ENCODE data around the gene JAZF1. TPM values are rescaled to one million over a fixed set of nuclear protein-coding genes. Genes with fewer than 3 reads are reported as not detected.

The JAZF1 gene
- total and polyA plus RNA-seq, 10 of the 15 experiments (the other 5 are each of a cell fraction or from before 2014, with no cell fraction given) = 0.04 to 0.82 (median 0.15) TPM; not detected in 3

DNA sequence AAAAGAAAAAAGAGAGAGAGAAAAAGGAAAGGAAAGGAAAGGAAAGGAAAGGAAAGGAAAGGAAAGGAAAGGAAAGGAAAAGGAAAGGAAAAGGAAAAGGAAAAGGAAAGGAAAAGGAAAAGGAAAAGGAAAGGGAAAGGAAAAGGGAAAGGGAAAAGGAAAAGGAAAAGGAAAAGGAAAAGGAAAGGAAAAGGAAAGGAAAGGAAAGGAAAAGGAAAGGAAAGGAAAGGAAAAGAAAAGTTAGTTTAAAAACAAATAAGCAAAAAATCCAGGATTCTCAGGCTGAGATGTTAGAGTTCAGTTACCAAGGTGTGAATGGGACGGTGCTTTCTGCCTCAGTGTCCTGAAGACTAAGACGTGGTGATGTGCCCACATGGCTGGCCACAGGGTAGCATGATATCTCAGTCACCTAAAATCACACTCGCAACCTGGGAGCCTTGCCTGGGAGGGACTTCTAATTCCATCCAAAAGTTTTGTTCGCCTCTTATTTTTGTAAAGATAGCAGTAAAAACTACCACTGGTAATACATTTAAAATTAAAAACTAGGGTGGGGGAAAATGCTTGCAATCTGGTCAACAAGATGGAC is 70.1 kb downstream of the JAZF1 start:
- no TSS peak for BruUV-seq (replicated peaks)
- POLR2A ChIA-PET = no interaction called here
- SMC1A ChIA-PET (ENCODE audit: uncharacterized antibody, unreplicated experiment) = no interaction called here
- WGBS (ENCODE audit: insufficient coverage, insufficient replicate concordance, low lambda C conversion rate, missing lambda C conversion rate) = 31% methylated on average over 4 of the region's 4 CpGs
- intact Hi-C loops (cut with micrococcal nuclease; ENCODE audit: unreplicated experiment) (no loop called here), in situ Hi-C loops (cut with MboI) (no loop called here)
- DNase-seq (ENCODE audit: low read depth, low spot score) (no peak), ATAC-seq (no peak), FAIRE-seq (no peak)
- RAD21 ChIA-PET (ENCODE audit: unreplicated experiment) = no interaction called here
- CTCF ChIA-PET = no interaction called here
- H3K9ac ChIP-seq (ENCODE audit: control insufficient read depth, insufficient read depth, low read length) = no peak overlapping the region
- no peaks in the 10 kb centered on the region for H3K9me3 ChIP-seq (replicated peaks; ENCODE audit: control insufficient read depth, insufficient read depth, low read length)
- no peak overlapping the region for H2AFZ ChIP-seq (ENCODE audit: control insufficient read depth, low read depth, low read length)
- H4K20me1 ChIP-seq (ENCODE audit: control insufficient read depth, insufficient read depth) = no peaks in the 10 kb centered on the region
- no peak overlapping the region for H3K27ac ChIP-seq (ENCODE audit: control insufficient read depth, insufficient read depth)
- no peaks in the 10 kb centered on the region for H3K36me3 ChIP-seq (ENCODE audit: control insufficient read depth in 2 of 2, insufficient read depth in 2 of 2, low read length in 1 of 2)
- H3K79me2 ChIP-seq (ENCODE audit: control insufficient read depth, insufficient read depth, low read length) = no peaks in the 10 kb centered on the region
- H3K4me1 ChIP-seq (ENCODE audit: control insufficient read depth, insufficient read depth, low read length) = no peaks in the 10 kb centered on the region
- no peaks in the 10 kb centered on the region for H3K27me3 ChIP-seq (replicated peaks in 1 of 2; ENCODE audit: control insufficient read depth in 2 of 2, insufficient read depth in 2 of 2, low read length in 1 of 2)
- H3K4me2 ChIP-seq (ENCODE audit: control insufficient read depth, insufficient read depth) = no peak overlapping the region
- TF ChIP-seq ZNF207 (IDR thresholded peaks at IDR 0.05; ENCODE audit: borderline replicate concordance) (no peak), MEF2B (IDR thresholded peaks at IDR 0.05; ENCODE audit: partially characterized antibody, poor library complexity, severe bottlenecking) (no peak), CEBPB (IDR thresholded peaks at IDR 0.05; ENCODE audit: borderline replicate concordance in 1 of 2, low read depth in 2 of 2, low read length in 2 of 2) (no peak), MYB (IDR thresholded peaks at IDR 0.05; ENCODE audit: borderline replicate concordance, low read depth, low read length) (no peak), NFYB (IDR thresholded peaks at IDR 0.05; ENCODE audit: insufficient read depth, low read depth, low read length) (no peak), WRNIP1 (IDR thresholded peaks at IDR 0.05; ENCODE audit: borderline replicate concordance, low read depth, low read length) (no peak), SMAD1 (IDR thresholded peaks at IDR 0.05; ENCODE audit: low read depth, partially characterized antibody) (no peak), ZSCAN29 (IDR thresholded peaks at IDR 0.05) (no peak), ETV6 (conservative IDR thresholded peaks at IDR 0.05 in 1 of 2, IDR thresholded peaks at IDR 0.05 in 1 of 2; ENCODE audit: borderline replicate concordance in 1 of 2, low read depth in 1 of 2) (no peak), EP300 (IDR thresholded peaks at IDR 0.05; ENCODE audit: borderline replicate concordance in 1 of 2, control insufficient read depth in 1 of 2, low read depth in 2 of 2, low read length in 2 of 2) (no peak), KDM1A (IDR thresholded peaks at IDR 0.05; ENCODE audit: borderline replicate concordance) (no peak), YBX1 (IDR thresholded peaks at IDR 0.05) (no peak), CREM (IDR thresholded peaks at IDR 0.05; ENCODE audit: low read depth) (no peak)
- no peak overlapping the region for H3K4me3 ChIP-seq
